H1 (cell line): Measurements from ENCODE around the gene AXIN2. TPM values are rescaled to one million over a fixed set of nuclear protein-coding genes. Genes with fewer than 3 reads are reported as not detected.

Experiments used
- CTCF ChIA-PET: fragments of 300-600 bp; sonication (Branson Sonifier 250); formaldehyde crosslinking; loops from one replicate; lab custom pipeline; 2021; ENCODE audit not compliant: partially characterized antibody; lab: Charles Lee
- POLR2A ChIA-PET: fragments of 300-600 bp; sonication (Branson Sonifier 250); formaldehyde crosslinking; loops from one replicate; lab custom pipeline; 2021; ENCODE audit warnings: inconsistent platforms; ENCODE audit not compliant: partially characterized antibody; lab: Charles Lee
- DNase-seq, 2 experiments: peaks; one replicate each; pipeline versions ENCODE4 v3.0.0 to v3.0.0-alpha.2; 2010 to 2022; ENCODE audit warnings: low spot score in 2 of 2, low read depth in 1 of 2, mixed read lengths in 1 of 2
- FAIRE-seq: peaks from 2 replicates; lab custom pipeline; 2011; peaks lifted over from hg19 to GRCh38; lab: Jason Lieb, UNC
- H2AFZ ChIP-seq: 2 replicates; pipeline ENCODE4 v1.8.1; 2012; ENCODE audit warnings: low read length, inconsistent platforms
- H2AK5ac ChIP-seq: 2 replicates; pipeline ENCODE4 v1.6.1; 2013; ENCODE audit warnings: low read depth, low read length
- H2BK120ac ChIP-seq: replicated peaks from 2 replicates; pipeline ENCODE3; 2013; ENCODE audit warnings: low read depth, low read length, inconsistent platforms
- H2BK12ac ChIP-seq: 2 replicates; pipeline ENCODE4 v1.6.1; 2013; ENCODE audit warnings: low read depth, low read length
- H2BK15ac ChIP-seq: 2 replicates; pipeline ENCODE4 v1.6.1; 2013; ENCODE audit warnings: low read length
- H2BK20ac ChIP-seq: 2 replicates; pipeline ENCODE4 v1.6.1; 2013; ENCODE audit warnings: low read length
- H2BK5ac ChIP-seq: 2 replicates; pipeline ENCODE4 v1.6.1; 2013; ENCODE audit warnings: low read depth, low read length
- H3K14ac ChIP-seq: 2 replicates; pipeline ENCODE4 v1.6.1; 2013; ENCODE audit warnings: inconsistent platforms; ENCODE audit not compliant: insufficient read length
- H3K18ac ChIP-seq: 2 replicates; pipeline ENCODE4 v1.6.1; 2013; ENCODE audit warnings: low read length; ENCODE audit errors: extremely low read depth
- H3K23ac ChIP-seq: 2 replicates; pipeline ENCODE4 v1.6.1; 2013; ENCODE audit warnings: inconsistent platforms; ENCODE audit not compliant: insufficient read length
- H3K23me2 ChIP-seq: 2 replicates; pipeline ENCODE4 v1.6.1; 2013; ENCODE audit warnings: low read depth, low read length
- H3K27ac ChIP-seq: 2 replicates; pipeline ENCODE4 v1.6.1; 2011; ENCODE audit warnings: low read depth, low read length, inconsistent platforms
- H3K27me3 ChIP-seq, 4 experiments: replicated peaks in 1 of 4; 1 replicate in 1 of 4; 2 replicates in 3 of 4; pipeline versions ENCODE4 v1.6.1 to v1.8.1; 2011 to 2013; ENCODE audit warnings: low read length in 3 of 4, mild to moderate bottlenecking in 3 of 4, inconsistent platforms in 2 of 4, mixed read lengths in 2 of 4, moderate library complexity in 1 of 4; ENCODE audit not compliant: control insufficient read depth in 3 of 4, insufficient read depth in 3 of 4; ENCODE audit errors: extremely low read depth in 1 of 4
- H3K36me3 ChIP-seq, 4 experiments: 2 replicates each; pipeline versions ENCODE4 v1.6.1 to v1.8.1; 2011 to 2013; ENCODE audit warnings: mild to moderate bottlenecking in 4 of 4, low read length in 3 of 4, moderate library complexity in 2 of 4, control low read depth in 1 of 4, inconsistent platforms in 1 of 4; ENCODE audit not compliant: insufficient read depth in 4 of 4, control insufficient read depth in 2 of 4
- H3K4ac ChIP-seq: replicated peaks from 2 replicates; pipeline ENCODE3; 2013; ENCODE audit warnings: low read length, low read depth, mixed read lengths, inconsistent platforms; ENCODE audit not compliant: insufficient read length
- H3K4me1 ChIP-seq, 4 experiments: replicated peaks in 1 of 4; 1 replicate in 1 of 4; 2 replicates in 3 of 4; pipeline versions ENCODE4 v1.6.1 to v1.8.1; 2011 to 2013; ENCODE audit warnings: low read length in 3 of 4, inconsistent platforms in 2 of 4, mixed read lengths in 1 of 4; ENCODE audit not compliant: insufficient read depth in 4 of 4, control insufficient read depth in 3 of 4
- H3K4me2 ChIP-seq, 2 experiments: 2 replicates each; pipeline versions ENCODE4 v1.6.1 to v1.8.1; 2011 to 2013; ENCODE audit warnings: low read depth in 2 of 2, low read length in 2 of 2, control low read depth in 1 of 2, inconsistent platforms in 1 of 2, mild to moderate bottlenecking in 1 of 2; ENCODE audit not compliant: insufficient read depth in 1 of 2
- H3K4me3 ChIP-seq, 4 experiments: fragments of 200-600, 300-600 bp in 1 of 4; sonication (generic), shearing (Covaris generic), sonication (Bioruptor Twin) in 1 of 4; 2 replicates each; pipeline versions ENCODE4 v1.5.1 to v1.8.1; 2011 to 2016; ENCODE audit warnings: low read length in 4 of 4, low read depth in 3 of 4, control low read depth in 2 of 4, inconsistent platforms in 2 of 4, mild to moderate bottlenecking in 2 of 4, mixed read lengths in 1 of 4, moderate library complexity in 1 of 4; ENCODE audit not compliant: insufficient read depth in 2 of 4; ENCODE audit errors: extremely low read depth in 1 of 4
- H3K56ac ChIP-seq: replicated peaks from 2 replicates; pipeline ENCODE3; 2013; ENCODE audit warnings: low read depth, mild to moderate bottlenecking, mixed read lengths, low read length, inconsistent platforms; ENCODE audit not compliant: insufficient read length
- H3K79me1 ChIP-seq: 2 replicates; pipeline ENCODE4 v1.6.1; 2013; ENCODE audit warnings: low read depth, low read length, control low read depth
- H3K79me2 ChIP-seq, 2 experiments: 2 replicates each; pipeline versions ENCODE4 v1.6.1 to v1.8.1; 2012 to 2013; ENCODE audit warnings: low read length in 2 of 2, mild to moderate bottlenecking in 2 of 2, inconsistent platforms in 1 of 2; ENCODE audit not compliant: insufficient read depth in 2 of 2, control insufficient read depth in 1 of 2
- H3K9ac ChIP-seq, 4 experiments: replicated peaks in 1 of 4; 1 replicate in 1 of 4; 2 replicates in 3 of 4; pipeline versions ENCODE4 v1.6.1 to v1.8.1; 2011 to 2013; ENCODE audit warnings: low read depth in 3 of 4, low read length in 3 of 4, control low read depth in 2 of 4, mild to moderate bottlenecking in 2 of 4, moderate library complexity in 2 of 4, inconsistent platforms in 1 of 4; ENCODE audit errors: extremely low read depth in 1 of 4
- H3K9me3 ChIP-seq, 2 experiments: 2 replicates each; pipeline versions ENCODE4 v1.6.1 to v1.8.1; 2012 to 2013; ENCODE audit warnings: mild to moderate bottlenecking in 2 of 2, moderate library complexity in 2 of 2, control low read depth in 1 of 2, inconsistent platforms in 1 of 2, low read depth in 1 of 2, low read length in 1 of 2, mixed read lengths in 1 of 2; ENCODE audit not compliant: insufficient read depth in 2 of 2
- H4K20me1 ChIP-seq, 2 experiments: replicated peaks in 1 of 2; 2 replicates each; pipeline versions ENCODE3 to v1.8.1; 2011 to 2013; ENCODE audit warnings: inconsistent platforms in 2 of 2, low read length in 2 of 2, mild to moderate bottlenecking in 1 of 2; ENCODE audit not compliant: insufficient read depth in 2 of 2, control insufficient read depth in 1 of 2
- H4K5ac ChIP-seq: 2 replicates; pipeline ENCODE4 v1.6.1; 2013; ENCODE audit warnings: low read length, low read depth, mixed read lengths, inconsistent platforms; ENCODE audit not compliant: insufficient read length
- H4K8ac ChIP-seq: 2 replicates; pipeline ENCODE4 v1.8.0; 2013; ENCODE audit warnings: mild to moderate bottlenecking, moderate library complexity, low read length, inconsistent platforms; ENCODE audit not compliant: insufficient read depth; ENCODE audit errors: extremely low read depth
- H4K91ac ChIP-seq: replicated peaks from 2 replicates; pipeline ENCODE3; 2013; ENCODE audit warnings: low read length, mixed read lengths, inconsistent platforms; ENCODE audit not compliant: insufficient read length
- BRCA1 ChIP-seq: IDR thresholded peaks from 2 replicates; pipeline ENCODE4 v1.6.1; 2012; ENCODE audit warnings: low read depth, low read length, improper control_type of control experiment
- CBX5 ChIP-seq: fragments of 300-800, 300-1000 bp; sonication (generic); IDR thresholded peaks from 2 replicates; pipeline ENCODE4 v1.7.1; 2016; ENCODE audit warnings: antibody characterized with exemption, low read length, low read depth
- CHD2 ChIP-seq: IDR thresholded peaks from 2 replicates; pipeline ENCODE4 v1.6.1; 2012; ENCODE audit warnings: low read length, improper control_type of control experiment
- NANOG ChIP-seq: IDR thresholded peaks from 2 replicates; pipeline ENCODE4 v1.6.1; 2011; ENCODE audit warnings: low read length, low read depth, mild to moderate bottlenecking, inconsistent platforms; ENCODE audit not compliant: insufficient read depth, poor library complexity, severe bottlenecking
- PHF8 ChIP-seq: fragments of 200-600 bp; sonication (generic); conservative IDR thresholded peaks from 2 replicates; pipeline ENCODE4 v1.7.1; 2012; ENCODE audit warnings: low read depth, mild to moderate bottlenecking, inconsistent platforms, low read length, moderate library complexity
- RNF2 ChIP-seq: fragments of 200-900, 300-1000 bp; sonication (generic); IDR thresholded peaks from 2 replicates; pipeline ENCODE4 v1.7.1; 2016; ENCODE audit warnings: borderline replicate concordance, low read depth, mild to moderate bottlenecking, antibody characterized with exemption, low read length; ENCODE audit not compliant: poor library complexity, severe bottlenecking; ENCODE audit errors: missing control alignments
- SAP30 ChIP-seq: fragments of 300-600 bp; sonication (generic); IDR thresholded peaks from 2 replicates; pipeline ENCODE4 v1.7.1; 2012; ENCODE audit warnings: low read length, moderate library complexity, mild to moderate bottlenecking, inconsistent platforms; ENCODE audit not compliant: insufficient read depth, insufficient replicate concordance
- SIN3A ChIP-seq, 2 experiments: IDR thresholded peaks in 1 of 2; conservative IDR thresholded peaks in 1 of 2; 2 replicates each; pipeline ENCODE4 v1.6.1; 2011 to 2012; ENCODE audit warnings: low read length in 2 of 2, improper control_type of control experiment in 1 of 2, low read depth in 1 of 2, mild to moderate bottlenecking in 1 of 2
- SP1 ChIP-seq: IDR thresholded peaks from 2 replicates; pipeline ENCODE4 v1.6.1; 2011; ENCODE audit warnings: low read depth, low read length
- SP2 ChIP-seq: IDR thresholded peaks from 2 replicates; pipeline ENCODE4 v1.6.1; 2012; ENCODE audit warnings: mild to moderate bottlenecking, low read length, inconsistent platforms
- WGBS, 2 experiments: shearing (Covaris generic) in 1 of 2; methylation state at CpG; one replicate each; pipeline versions ENCODE4 v1.1.6 to v1.1.7; 2013 to 2015; ENCODE audit warnings: low lambda C conversion rate in 2 of 2, mixed read lengths in 2 of 2, inconsistent platforms in 1 of 2, low coverage in 1 of 2, missing lambda C conversion rate in 1 of 2; ENCODE audit not compliant: insufficient replicate concordance in 2 of 2, insufficient coverage in 1 of 2, insufficient read length in 1 of 2; ENCODE audit errors: extremely low coverage in 1 of 2, missing lambda C conversion rate in 1 of 2; 5-methylcytosine and 5-hydroxymethylcytosine counted together
- polyA plus RNA-seq, 7 experiments: library from polyadenylated mRNA; depleted of rRNA in 3 of 7; stranded (reverse) in 5 of 7; unstranded in 2 of 7; fragments of >200 nt in 5 of 7; fragments of 200-250 nt in 2 of 7; gene quantifications; 1 replicate in 5 of 7; 2 replicates in 1 of 7; 4 replicates in 1 of 7; pipeline versions ENCODE4 v1.2.1 to v1.2.3, GENCODE V29; 2011 to 2013; ENCODE audit warnings: missing spikeins in 2 of 7, mixed read lengths in 2 of 7
- total RNA-seq: library from RNA; stranded (reverse); fragmentation: NEBNext Ultra II Directional; extraction: Animal tissue kit (Norgen Biotek cat#: 25700); gene quantifications from 2 replicates; pipeline ENCODE4 v1.2.1, GENCODE V29; 2021

The AXIN2 gene
- total and polyA plus RNA-seq, 2 of the 8 experiments (the other 6 are each of a cell fraction or from before 2014, with no cell fraction given): 17.7 to 33.4 TPM

DNA sequence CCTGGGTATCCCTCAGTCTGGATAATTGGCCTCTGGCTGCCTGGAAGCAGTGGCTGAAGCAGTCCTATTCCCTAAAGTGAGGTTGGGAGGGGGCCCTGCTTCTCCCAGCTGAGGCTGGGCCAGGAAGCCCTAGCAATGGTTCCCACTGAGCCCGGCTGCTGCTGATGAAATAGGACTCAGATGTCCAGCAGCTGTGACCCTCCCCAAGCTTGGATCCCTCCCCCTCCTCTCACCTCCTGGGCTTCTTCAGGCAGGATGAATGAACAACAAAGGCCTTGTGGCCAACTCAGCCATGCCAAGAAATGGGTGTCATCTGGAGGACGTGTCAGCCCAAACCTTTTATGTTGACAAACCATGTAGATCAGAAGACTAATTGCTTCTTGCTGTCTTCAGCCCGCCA is 42.0 kb downstream of the AXIN2 start:
- H3K56ac ChIP-seq: no peak overlapping the region
- H2BK120ac ChIP-seq: no peak overlapping the region
- no peaks in the 10 kb centered on the region for H3K9me3 ChIP-seq
- H2BK20ac ChIP-seq: no peak overlapping the region
- no peaks in the 10 kb centered on the region; a peak in 1 of 8 replicates for H3K36me3 ChIP-seq
- FAIRE-seq (no peak), DNase-seq (no peak)
- H3K23ac ChIP-seq: no peak overlapping the region
- TF ChIP-seq CHD2 (no peak), SP2 (no peak), RNF2 (no peak), CBX5 (no peak), SAP30 (no peak), SP1 (no peak), PHF8 (no peak), SIN3A (conservative IDR thresholded peaks at IDR 0.05 in 1 of 2, IDR thresholded peaks at IDR 0.05 in 1 of 2; ENCODE audit: low read depth in 1 of 2, low read length in 2 of 2) (no peak), NANOG (no peak), BRCA1 (no peak)
- no peak overlapping the region for H3K4ac ChIP-seq
- H3K4me2 ChIP-seq: no peak overlapping the region
- no peaks in the 10 kb centered on the region for H3K27me3 ChIP-seq
- H4K91ac ChIP-seq: no peak overlapping the region
- H3K27ac ChIP-seq: no peak overlapping the region
- ChIA-PET CTCF (no interaction called here), POLR2A (interaction anchor here (1.3 kb wide), 1 partner anchor 31 kb away, joined by 3 read pairs; no protein-coding TSS in a partner anchor)
- H3K79me2 ChIP-seq: no peaks in the 10 kb centered on the region
- no peak overlapping the region for H3K9ac ChIP-seq
- peaks cover 1 to 7% (median 6%) of the 10 kb centered on the region in 4 experiments; a peak in 6 of 7 replicates for H3K4me1 ChIP-seq
- 86% methylated on average over 2 of the region's 3 CpGs; no CpG with 5 or more reads in 1 of the 2 experiments for WGBS, 2 experiments
- no peak overlapping the region for H2BK12ac ChIP-seq
- no peaks in the 10 kb centered on the region; the same call in 1 of the 2 replicates for H3K23me2 ChIP-seq
- H2AFZ ChIP-seq: no peak overlapping the region
- no peak overlapping the region for H4K8ac ChIP-seq
- no peak overlapping the region for H3K18ac ChIP-seq
- 0 out of 2 replicates have a peak, but pooled peaks cover 2% of the 10 kb centered on the region for H3K79me1 ChIP-seq
- H2AK5ac ChIP-seq: no peak overlapping the region
- H2BK5ac ChIP-seq: no peak overlapping the region
- no peak overlapping the region for H3K4me3 ChIP-seq
- H2BK15ac ChIP-seq: no peak overlapping the region
- no peaks in the 10 kb centered on the region for H4K20me1 ChIP-seq
- no peak overlapping the region for H3K14ac ChIP-seq
- no peak overlapping the region for H4K5ac ChIP-seq
